H9 (cell line): ENCODE measurements around the gene MZF1. TPM values are rescaled to one million over a fixed set of nuclear protein-coding genes. Genes with fewer than 3 reads are reported as not detected.

Experiments
- DNase-seq: peaks from one replicate; pipeline ENCODE4 v3.0.0-alpha.2; 2017
- H2AFZ ChIP-seq: one replicate; pipeline ENCODE4 v1.6.1; 2013; ENCODE audit warnings: mild to moderate bottlenecking, low read length, control low read depth, moderate library complexity
- H2AK5ac ChIP-seq: 2 replicates; pipeline ENCODE4 v1.6.1; 2013; ENCODE audit warnings: low read length, control low read depth, mixed read lengths; ENCODE audit not compliant: insufficient read length
- H2BK120ac ChIP-seq: one replicate; pipeline ENCODE4 v1.6.1; 2013; ENCODE audit warnings: low read depth, mild to moderate bottlenecking, low read length, control low read depth, inconsistent platforms; ENCODE audit not compliant: poor library complexity, severe bottlenecking
- H2BK12ac ChIP-seq: 2 replicates; pipeline ENCODE4 v1.6.1; 2013; ENCODE audit warnings: low read length, control low read depth, mixed read lengths, low read depth; ENCODE audit not compliant: insufficient read length
- H2BK15ac ChIP-seq: 2 replicates; pipeline ENCODE4 v1.6.1; 2013; ENCODE audit warnings: low read depth, low read length, control low read depth
- H2BK20ac ChIP-seq: one replicate; pipeline ENCODE4 v1.6.1; 2013; ENCODE audit warnings: low read depth, mild to moderate bottlenecking, low read length, control low read depth, inconsistent platforms; ENCODE audit not compliant: poor library complexity, severe bottlenecking
- H2BK5ac ChIP-seq: 2 replicates; pipeline ENCODE4 v1.6.1; 2013; ENCODE audit warnings: low read length, control low read depth, mixed read lengths; ENCODE audit not compliant: insufficient read length
- H3K14ac ChIP-seq: 2 replicates; pipeline ENCODE4 v1.6.1; 2013; ENCODE audit warnings: low read length, control low read depth; ENCODE audit not compliant: insufficient read depth
- H3K18ac ChIP-seq: 2 replicates; pipeline ENCODE4 v1.6.1; 2013; ENCODE audit warnings: low read depth, mild to moderate bottlenecking, mixed read lengths, low read length, control low read depth; ENCODE audit not compliant: insufficient read length
- H3K23ac ChIP-seq: 2 replicates; pipeline ENCODE4 v1.6.1; 2013; ENCODE audit warnings: low read length, control low read depth, mixed read lengths, low read depth; ENCODE audit not compliant: insufficient read length
- H3K23me2 ChIP-seq: 2 replicates; pipeline ENCODE4 v1.6.1; 2013; ENCODE audit warnings: low read depth, mild to moderate bottlenecking, mixed read lengths, low read length, control low read depth; ENCODE audit not compliant: insufficient read length, poor library complexity, severe bottlenecking
- H3K27ac ChIP-seq: 2 replicates; pipeline ENCODE4 v1.5.1; 2013; ENCODE audit warnings: low read length, control low read depth, mixed read lengths, low read depth; ENCODE audit not compliant: insufficient read length
- H3K27me3 ChIP-seq: 2 replicates; pipeline ENCODE4 v1.6.1; 2013; ENCODE audit warnings: low read length, control low read depth, inconsistent platforms; ENCODE audit not compliant: insufficient read depth
- H3K4ac ChIP-seq: 2 replicates; pipeline ENCODE4 v1.6.1; 2013; ENCODE audit warnings: low read depth, mild to moderate bottlenecking, control low read depth, inconsistent platforms, low read length, moderate library complexity
- H3K4me1 ChIP-seq: 2 replicates; pipeline ENCODE4 v1.6.1; 2013; ENCODE audit warnings: low read length, control low read depth, inconsistent platforms; ENCODE audit not compliant: insufficient read depth
- H3K4me2 ChIP-seq: 2 replicates; pipeline ENCODE4 v1.6.1; 2013; ENCODE audit warnings: low read length, control low read depth, mixed read lengths; ENCODE audit not compliant: insufficient read length, insufficient read depth
- H3K56ac ChIP-seq: 2 replicates; pipeline ENCODE4 v1.6.1; 2013; ENCODE audit warnings: low read depth, mild to moderate bottlenecking, mixed read lengths, low read length, control low read depth; ENCODE audit not compliant: insufficient read length
- H3K79me1 ChIP-seq: 2 replicates; pipeline ENCODE4 v1.6.1; 2013; ENCODE audit warnings: low read depth, mild to moderate bottlenecking, moderate library complexity, low read length, control low read depth, inconsistent platforms; ENCODE audit not compliant: insufficient read depth, poor library complexity, severe bottlenecking
- H3K79me2 ChIP-seq: 2 replicates; pipeline ENCODE4 v1.6.1; 2013; ENCODE audit warnings: low read length, control low read depth, inconsistent platforms; ENCODE audit not compliant: insufficient read depth
- H3K9ac ChIP-seq: 2 replicates; pipeline ENCODE4 v1.6.1; 2013; ENCODE audit warnings: low read length, control low read depth, mixed read lengths; ENCODE audit not compliant: insufficient read length; ENCODE audit errors: extremely low read depth
- H3K9me3 ChIP-seq: one replicate; pipeline ENCODE4 v1.6.1; 2013; ENCODE audit warnings: low read depth, low read length, inconsistent platforms; ENCODE audit not compliant: control insufficient read depth
- H3T11ph ChIP-seq: one replicate; pipeline ENCODE4 v1.6.1; 2013; ENCODE audit warnings: mild to moderate bottlenecking, low read length, control low read depth, inconsistent platforms
- H4K20me1 ChIP-seq: one replicate; pipeline ENCODE4 v1.6.1; 2013; ENCODE audit not compliant: control insufficient read depth, insufficient read length, insufficient read depth
- H4K5ac ChIP-seq: 2 replicates; pipeline ENCODE4 v1.6.1; 2013; ENCODE audit warnings: low read depth, mild to moderate bottlenecking, mixed read lengths, low read length, control low read depth; ENCODE audit not compliant: insufficient read length
- H4K8ac ChIP-seq: replicated peaks from 2 replicates; pipeline ENCODE4 v1.6.1; 2013; ENCODE audit warnings: low read length, control low read depth, mixed read lengths, low read depth; ENCODE audit not compliant: insufficient read length
- H4K91ac ChIP-seq: 2 replicates; pipeline ENCODE4 v1.6.1; 2013; ENCODE audit warnings: low read depth, mild to moderate bottlenecking, moderate library complexity, mixed read lengths, low read length, control low read depth; ENCODE audit not compliant: insufficient read length
- H3K27ac Mint-ChIP-seq, 3 experiments: 2 replicates in 2 of 3; 3 replicates in 1 of 3; pipeline ENCODE4 v1.8.0; 2020 to 2021; ENCODE audit warnings: mixed read lengths in 3 of 3, mild to moderate bottlenecking in 1 of 3, moderate library complexity in 1 of 3
- H3K27me3 Mint-ChIP-seq: 2 replicates; pipeline ENCODE4 v1.8.0; 2021; ENCODE audit warnings: low read depth, mild to moderate bottlenecking, moderate library complexity, mixed read lengths
- H3K36me3 Mint-ChIP-seq, 3 experiments: 2 replicates in 2 of 3; 3 replicates in 1 of 3; pipeline ENCODE4 v1.8.0; 2020 to 2021; ENCODE audit warnings: low read depth in 3 of 3, mixed read lengths in 3 of 3; ENCODE audit not compliant: insufficient read depth in 1 of 3
- H3K4me1 Mint-ChIP-seq, 2 experiments: 2 replicates each; pipeline ENCODE4 v1.8.0; 2020; ENCODE audit warnings: mixed read lengths in 2 of 2
- H3K4me3 Mint-ChIP-seq, 2 experiments: 2 replicates in 1 of 2; 3 replicates in 1 of 2; pipeline ENCODE4 v1.8.0; 2020 to 2021; ENCODE audit warnings: mild to moderate bottlenecking in 2 of 2, mixed read lengths in 2 of 2, moderate library complexity in 1 of 2
- H3K9me3 Mint-ChIP-seq, 2 experiments: 2 replicates in 1 of 2; 3 replicates in 1 of 2; pipeline ENCODE4 v1.8.0; 2020; ENCODE audit warnings: mild to moderate bottlenecking in 2 of 2, mixed read lengths in 2 of 2, moderate library complexity in 1 of 2
- WGBS: extraction: QIAGEN DNeasy Blood & Tissue Kit; methylation state at CpG from one replicate; pipeline ENCODE4 v1.1.7; 2013; ENCODE audit warnings: missing lambda C conversion rate, low lambda C conversion rate, mixed read lengths; ENCODE audit not compliant: insufficient read length; ENCODE audit errors: extremely low coverage; 5-methylcytosine and 5-hydroxymethylcytosine counted together
- total RNA-seq: library from RNA; stranded (reverse); gene quantifications from 2 replicates; pipeline ENCODE4 v1.2.1, GENCODE V29; 2021
- TF ChIP-seq, protein P1 (sequence below): fragments of 200-600 bp; sonication (generic); conservative IDR thresholded peaks from 3 replicates; pipeline ENCODE4 v1.8.0; 2021; ENCODE audit warnings: antibody characterized with exemption, mild to moderate bottlenecking

Gene MZF1
- total RNA-seq, 1 experiment from 2014 or later = 23.6 TPM

DNA sequence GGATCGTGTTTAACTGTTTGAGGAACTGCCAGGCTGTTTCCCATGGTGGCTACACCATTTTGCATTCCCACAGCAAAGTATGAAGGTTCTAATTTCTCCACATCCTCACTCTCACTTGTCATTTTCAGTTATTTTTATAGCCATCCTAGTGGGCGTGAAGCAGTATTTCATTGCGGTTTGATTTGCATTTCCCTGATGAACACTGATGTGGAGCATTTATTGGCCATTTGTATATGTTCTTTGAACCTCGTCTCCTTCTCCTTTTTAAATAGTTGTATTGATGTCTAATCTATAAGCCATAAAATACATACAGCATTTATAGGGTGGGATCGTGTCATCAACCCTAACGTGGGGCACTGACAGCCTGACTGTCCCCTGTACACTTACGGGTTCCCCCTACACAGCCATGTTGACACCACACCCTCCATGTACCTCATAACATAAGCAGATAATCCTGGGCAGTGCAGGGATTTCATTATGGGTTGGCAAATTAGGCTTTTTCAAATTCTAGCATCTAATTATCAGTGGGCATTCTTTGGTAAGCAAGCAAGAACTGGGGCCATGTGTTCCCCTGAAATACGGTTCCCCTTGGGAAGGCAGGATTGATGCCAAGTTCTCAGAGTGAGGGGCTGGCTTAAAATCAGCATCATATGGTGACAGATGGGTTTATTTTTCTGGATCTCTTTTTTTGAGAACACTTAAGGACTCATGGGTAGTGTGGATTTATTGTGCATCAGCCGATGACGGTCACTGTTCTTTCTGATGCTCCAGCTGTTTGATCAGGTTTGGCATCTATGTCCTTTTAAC is 41.9 kb downstream of the MZF1 start:
- H3K27ac Mint-ChIP-seq = no peak overlapping the region
- Histone ChIP-seq H3K9me3 (no peaks in the 10 kb centered on the region), H2BK15ac (no peak overlapping the region), H3K4ac (no peak overlapping the region), H4K5ac (no peak overlapping the region), H3K27ac (no peak overlapping the region), H2BK5ac (no peak overlapping the region), H3K4me1 (no peaks in the 10 kb centered on the region), H2AFZ (no peak overlapping the region), H4K20me1 (no peaks in the 10 kb centered on the region), H3K9ac (no peak overlapping the region), H3K23me2 (no peaks in the 10 kb centered on the region), H3K79me2 (no peaks in the 10 kb centered on the region), H4K8ac (no peak overlapping the region), H3K23ac (no peak overlapping the region), H4K91ac (no peak overlapping the region), H2BK120ac (no peak overlapping the region), H3K14ac (no peak overlapping the region), H3K27me3 (no peaks in the 10 kb centered on the region), H2AK5ac (no peak overlapping the region), H2BK20ac (no peak overlapping the region), H3K56ac (no peak overlapping the region), H3K4me2 (no peak overlapping the region), H3K18ac (no peak overlapping the region), H3K79me1 (no peaks in the 10 kb centered on the region), H2BK12ac (no peak overlapping the region), H3T11ph (no peak overlapping the region)
- no peaks in the 10 kb centered on the region for H3K36me3 Mint-ChIP-seq
- TF ChIP-seq, protein P1, sequence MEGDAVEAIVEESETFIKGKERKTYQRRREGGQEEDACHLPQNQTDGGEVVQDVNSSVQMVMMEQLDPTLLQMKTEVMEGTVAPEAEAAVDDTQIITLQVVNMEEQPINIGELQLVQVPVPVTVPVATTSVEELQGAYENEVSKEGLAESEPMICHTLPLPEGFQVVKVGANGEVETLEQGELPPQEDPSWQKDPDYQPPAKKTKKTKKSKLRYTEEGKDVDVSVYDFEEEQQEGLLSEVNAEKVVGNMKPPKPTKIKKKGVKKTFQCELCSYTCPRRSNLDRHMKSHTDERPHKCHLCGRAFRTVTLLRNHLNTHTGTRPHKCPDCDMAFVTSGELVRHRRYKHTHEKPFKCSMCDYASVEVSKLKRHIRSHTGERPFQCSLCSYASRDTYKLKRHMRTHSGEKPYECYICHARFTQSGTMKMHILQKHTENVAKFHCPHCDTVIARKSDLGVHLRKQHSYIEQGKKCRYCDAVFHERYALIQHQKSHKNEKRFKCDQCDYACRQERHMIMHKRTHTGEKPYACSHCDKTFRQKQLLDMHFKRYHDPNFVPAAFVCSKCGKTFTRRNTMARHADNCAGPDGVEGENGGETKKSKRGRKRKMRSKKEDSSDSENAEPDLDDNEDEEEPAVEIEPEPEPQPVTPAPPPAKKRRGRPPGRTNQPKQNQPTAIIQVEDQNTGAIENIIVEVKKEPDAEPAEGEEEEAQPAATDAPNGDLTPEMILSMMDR = no peak
- no CpG with 5 or more reads among the region's 10 CpGs for WGBS
- H3K4me1 Mint-ChIP-seq = no peaks in the 10 kb centered on the region; a peak in 1 of 4 replicates
- H3K27me3 Mint-ChIP-seq = peaks cover 34% of the 10 kb centered on the region
- H3K9me3 Mint-ChIP-seq = no peaks in the 10 kb centered on the region
- H3K4me3 Mint-ChIP-seq = no peak overlapping the region; a peak in 1 of 5 replicates
- no peak for DNase-seq
